GM21723 (cell line): ENCODE measurements around the gene PDE7B.

ENCODE experiments used
- ATAC-seq: cut with Tn5 transposase; IDR thresholded peaks from one replicate; pipeline ENCODE4 v1.9.1; 2021; ENCODE audit warnings: mild to moderate bottlenecking, moderate library complexity; ENCODE audit not compliant: unreplicated experiment

PDE7B gene

GRCh38 chr6:136173519-136174507 is 322.3 kb downstream of the PDE7B start:
- ATAC-seq: no peak

GRCh38 chr6:136174510-136174909 is 323.0 kb downstream of the PDE7B start:
- no peak for ATAC-seq

- ATAC-seq: no peak
Measured at GRCh38 chr6:136175873-136176272, 324.4 kb downstream of the PDE7B start.

- ATAC-seq: no peak
Measured at GRCh38 chr6:136178749-136179148, 327.2 kb downstream of the PDE7B start.

GRCh38 chr6:136180704-136181511 is 329.4 kb downstream of the PDE7B start:
- no peak for ATAC-seq

- no peak for ATAC-seq
Measured at GRCh38 chr6:136181512-136181833, 330.0 kb downstream of the PDE7B start.

- no peak for ATAC-seq
Measured at GRCh38 chr6:136181861-136182260, 330.4 kb downstream of the PDE7B start.

- no peak for ATAC-seq
Measured at GRCh38 chr6:136184738-136185137, 333.2 kb downstream of the PDE7B start.

- ATAC-seq: no peak
Measured at GRCh38 chr6:136186363-136186762, 334.9 kb downstream of the PDE7B start.

- no peak for ATAC-seq
Measured at GRCh38 chr6:136188486-136188885, 337.0 kb downstream of the PDE7B start.

GRCh38 chr6:136189104-136189503 is 337.6 kb downstream of the PDE7B start:
- ATAC-seq: no peak

- ATAC-seq: no peak
Measured at GRCh38 chr6:136191606-136192312, 340.3 kb downstream of the PDE7B start.

GRCh38 chr6:136192902-136193301 is 341.4 kb downstream of the PDE7B start:
- no peak for ATAC-seq

GRCh38 chr6:136201732-136202131 is 350.2 kb downstream of the PDE7B start:
- ATAC-seq: no peak

- ATAC-seq: no peak
Measured at GRCh38 chr6:136208783-136209182, 357.3 kb downstream of the PDE7B start.

- ATAC-seq: no peak
Measured at GRCh38 chr6:136209496-136209895, 358.0 kb downstream of the PDE7B start.

GRCh38 chr6:136210398-136211165 is 359.1 kb downstream of the PDE7B start:
- ATAC-seq: no peak

- ATAC-seq: no peak
Measured at GRCh38 chr6:136212608-136213007, 361.1 kb downstream of the PDE7B start.

GRCh38 chr6:136213012-136213539 is 361.6 kb downstream of the PDE7B start:
- ATAC-seq: no peak

- no peak for ATAC-seq
Measured at GRCh38 chr6:136213853-136214252, 362.4 kb downstream of the PDE7B start.
